Liver (tissue), 3 donors: ENCODE results near the gene CCDC138.

ENCODE experiments used
- ATF3 ChIP-seq: IDR thresholded peaks from 2 replicates; pipeline ENCODE4 v1.6.1; 2016; ENCODE audit warnings: antibody characterized with exemption
- HNF4A ChIP-seq, 2 donors: conservative IDR thresholded peaks; 2 replicates each; pipeline ENCODE4 v1.6.1; 2016; ENCODE audit warnings: antibody characterized with exemption in 2 of 2, mild to moderate bottlenecking in 2 of 2
- JUND ChIP-seq, 2 donors: IDR thresholded peaks; 2 replicates each; pipeline ENCODE4 v1.6.1; 2016; ENCODE audit warnings: antibody characterized with exemption in 2 of 2
- MAX ChIP-seq: IDR thresholded peaks from 2 replicates; pipeline ENCODE4 v1.6.1; 2016; ENCODE audit warnings: antibody characterized with exemption
- NR2F2 ChIP-seq: IDR thresholded peaks from 2 replicates; pipeline ENCODE4 v1.6.1; 2016; ENCODE audit warnings: antibody characterized with exemption
- RAD21 ChIP-seq, 2 donors: IDR thresholded peaks; 2 replicates each; pipeline ENCODE4 v1.6.1; 2016; ENCODE audit warnings: antibody characterized with exemption in 2 of 2, mild to moderate bottlenecking in 2 of 2
- SP1 ChIP-seq: IDR thresholded peaks from 2 replicates; pipeline ENCODE4 v1.6.1; 2018; ENCODE audit warnings: antibody characterized with exemption, mild to moderate bottlenecking
- ZBTB33 ChIP-seq: IDR thresholded peaks from 2 replicates; pipeline ENCODE4 v1.6.1; 2016; ENCODE audit warnings: antibody characterized with exemption
- TF ChIP-seq, protein P1 (sequence below): fragments of 150-350 bp; IDR thresholded peaks from 2 replicates; pipeline ENCODE4 v1.5.1; 2017; ENCODE audit warnings: improper control_type of control experiment, low read depth, low read length; ENCODE audit not compliant: missing input control
- donor health status: healthy.
- donor health status: healthy.

- TF ChIP-seq JUND (IDR thresholded peaks at IDR 0.05) = no peak
- TF ChIP-seq RAD21 (IDR thresholded peaks at IDR 0.05) = no peak
- TF ChIP-seq ZBTB33 = no peak
- TF ChIP-seq, protein P1, sequence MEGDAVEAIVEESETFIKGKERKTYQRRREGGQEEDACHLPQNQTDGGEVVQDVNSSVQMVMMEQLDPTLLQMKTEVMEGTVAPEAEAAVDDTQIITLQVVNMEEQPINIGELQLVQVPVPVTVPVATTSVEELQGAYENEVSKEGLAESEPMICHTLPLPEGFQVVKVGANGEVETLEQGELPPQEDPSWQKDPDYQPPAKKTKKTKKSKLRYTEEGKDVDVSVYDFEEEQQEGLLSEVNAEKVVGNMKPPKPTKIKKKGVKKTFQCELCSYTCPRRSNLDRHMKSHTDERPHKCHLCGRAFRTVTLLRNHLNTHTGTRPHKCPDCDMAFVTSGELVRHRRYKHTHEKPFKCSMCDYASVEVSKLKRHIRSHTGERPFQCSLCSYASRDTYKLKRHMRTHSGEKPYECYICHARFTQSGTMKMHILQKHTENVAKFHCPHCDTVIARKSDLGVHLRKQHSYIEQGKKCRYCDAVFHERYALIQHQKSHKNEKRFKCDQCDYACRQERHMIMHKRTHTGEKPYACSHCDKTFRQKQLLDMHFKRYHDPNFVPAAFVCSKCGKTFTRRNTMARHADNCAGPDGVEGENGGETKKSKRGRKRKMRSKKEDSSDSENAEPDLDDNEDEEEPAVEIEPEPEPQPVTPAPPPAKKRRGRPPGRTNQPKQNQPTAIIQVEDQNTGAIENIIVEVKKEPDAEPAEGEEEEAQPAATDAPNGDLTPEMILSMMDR = no peak
- no peak for TF ChIP-seq NR2F2
- TF ChIP-seq ATF3 = no peak
- no peak for TF ChIP-seq MAX
- peak in 1 of 2 donors; percentile 20 for TF ChIP-seq HNF4A (conservative IDR thresholded peaks at IDR 0.05)
- TF ChIP-seq SP1 = no peak
Observed at GRCh38 chr2:108906403-108907077, 120.0 kb downstream of the CCDC138 start.
